Neural cell (in vitro differentiated cells): ENCODE results near the gene TOR2A. TPM values are rescaled to one million over a fixed set of nuclear protein-coding genes. Genes with fewer than 3 reads are reported as not detected.

ENCODE experiments used
- H2AFZ ChIP-seq: fragments of 200-600, 300-800 bp; sonication (generic), shearing (Covaris generic); 2 replicates; pipeline ENCODE4 v1.6.0; 2014; ENCODE audit warnings: low read depth, mild to moderate bottlenecking, antibody characterized with exemption, low read length, moderate library complexity
- H3F3A ChIP-seq: fragments of 200-600 bp; shearing (Covaris generic); 2 replicates; pipeline ENCODE4 v1.6.1; 2016; ENCODE audit warnings: mild to moderate bottlenecking, moderate library complexity, mixed read lengths, antibody characterized with exemption, low read length; ENCODE audit not compliant: insufficient read depth, poor library complexity, severe bottlenecking
- H3K27ac ChIP-seq: fragments of 200-600, 300-800 bp; sonication (generic), shearing (Covaris generic); 2 replicates; pipeline ENCODE4 v1.5.1; 2014; ENCODE audit warnings: mild to moderate bottlenecking, low read length, moderate library complexity
- H3K27me3 ChIP-seq: fragments of 300-800, 200-600 bp; sonication (generic), shearing (Covaris generic); 2 replicates; pipeline ENCODE4 v1.6.0; 2014; ENCODE audit warnings: mild to moderate bottlenecking, low read depth, low read length, moderate library complexity; ENCODE audit not compliant: insufficient read depth
- H3K36me3 ChIP-seq: fragments of 300-800, 200-600 bp; sonication (generic), shearing (Covaris generic); 2 replicates; pipeline ENCODE4 v1.5.1; 2014; ENCODE audit warnings: mild to moderate bottlenecking, antibody characterized with exemption, low read length, moderate library complexity; ENCODE audit not compliant: insufficient read depth
- H3K4me2 ChIP-seq: fragments of 300-800, 200-600 bp; sonication (generic), shearing (Covaris generic); 2 replicates; pipeline ENCODE4 v1.6.0; 2014; ENCODE audit warnings: mild to moderate bottlenecking, low read length
- H3K4me3 ChIP-seq: fragments of 300-800, 200-600 bp; sonication (generic), shearing (Covaris generic); 2 replicates; pipeline ENCODE4 v1.5.1; 2014; ENCODE audit warnings: mild to moderate bottlenecking, low read length, moderate library complexity
- H3K79me2 ChIP-seq: fragments of 200-600 bp; shearing (Covaris generic); replicated peaks from 2 replicates; pipeline ENCODE4 v1.6.0; 2014; ENCODE audit warnings: mild to moderate bottlenecking, low read length, moderate library complexity; ENCODE audit not compliant: insufficient read depth
- H3K9ac ChIP-seq: fragments of 300-800, 200-600 bp; sonication (generic), shearing (Covaris generic); 2 replicates; pipeline ENCODE4 v1.6.1; 2016; ENCODE audit warnings: mild to moderate bottlenecking, low read length, mixed read lengths
- H3K9me2 ChIP-seq: fragments of 200-600 bp; shearing (Covaris generic); 2 replicates; pipeline ENCODE4 v1.6.1; 2016; ENCODE audit warnings: mild to moderate bottlenecking, low read length, mixed read lengths; ENCODE audit not compliant: insufficient read depth
- H3K9me3 ChIP-seq: fragments of 200-600, 300-800 bp; sonication (generic), shearing (Covaris generic); 2 replicates; pipeline ENCODE4 v1.6.1; 2016; ENCODE audit warnings: mild to moderate bottlenecking, mixed run types, low read length, moderate library complexity, mixed read lengths
- H4K20me1 ChIP-seq: fragments of 200-600 bp; shearing (Covaris generic); 2 replicates; pipeline ENCODE4 v1.6.1; 2016; ENCODE audit warnings: mild to moderate bottlenecking, mixed run types; ENCODE audit not compliant: insufficient read depth
- EZH2 ChIP-seq: fragments of 200-600, 300-800 bp; shearing (Covaris generic), sonication (generic); IDR thresholded peaks from 2 replicates; pipeline ENCODE4 v1.6.1; 2014; ENCODE audit warnings: antibody characterized with exemption, low read length, borderline replicate concordance, mild to moderate bottlenecking; ENCODE audit not compliant: insufficient read depth, poor library complexity, severe bottlenecking
- MXI1 ChIP-seq: fragments of 450-650 bp; conservative IDR thresholded peaks from 2 replicates; pipeline ENCODE4 v1.6.1; 2014; ENCODE audit warnings: antibody characterized with exemption, mild to moderate bottlenecking; ENCODE audit not compliant: poor library complexity, severe bottlenecking
- POLR2AphosphoS5 ChIP-seq: IDR thresholded peaks from 2 replicates; pipeline ENCODE4 v1.6.1; 2012
- RAD21 ChIP-seq: fragments of 450-650 bp; conservative IDR thresholded peaks from 2 replicates; pipeline ENCODE4 v1.6.1; 2014; ENCODE audit warnings: antibody characterized with exemption, mild to moderate bottlenecking, moderate library complexity
- SMC3 ChIP-seq: fragments of 450-650 bp; conservative IDR thresholded peaks from 2 replicates; pipeline ENCODE4 v1.6.1; 2014; ENCODE audit warnings: antibody characterized with exemption, mild to moderate bottlenecking, moderate library complexity; ENCODE audit not compliant: poor library complexity
- TAF1 ChIP-seq: IDR thresholded peaks from 2 replicates; pipeline ENCODE4 v1.6.1; 2012; ENCODE audit warnings: low read depth
- polyA plus RNA-seq: library from polyadenylated mRNA; depleted of rRNA; stranded (reverse); fragments of >200 nt; gene quantifications from 2 replicates; pipeline ENCODE4 v1.2.3, GENCODE V29; 2014
- TF ChIP-seq, protein P1 (sequence below): fragments of 450-650 bp; IDR thresholded peaks from 2 replicates; pipeline ENCODE4 v1.5.1; 2014; ENCODE audit warnings: antibody characterized with exemption, mild to moderate bottlenecking, moderate library complexity; ENCODE audit not compliant: poor library complexity, severe bottlenecking
- TF ChIP-seq, protein P2 (sequence below): IDR thresholded peaks from 2 replicates; pipeline ENCODE4 v1.6.1; 2012; ENCODE audit warnings: borderline replicate concordance

Gene TOR2A
- polyA plus RNA-seq, 1 donor from 2014 or later, result 59.7 TPM

DNA sequence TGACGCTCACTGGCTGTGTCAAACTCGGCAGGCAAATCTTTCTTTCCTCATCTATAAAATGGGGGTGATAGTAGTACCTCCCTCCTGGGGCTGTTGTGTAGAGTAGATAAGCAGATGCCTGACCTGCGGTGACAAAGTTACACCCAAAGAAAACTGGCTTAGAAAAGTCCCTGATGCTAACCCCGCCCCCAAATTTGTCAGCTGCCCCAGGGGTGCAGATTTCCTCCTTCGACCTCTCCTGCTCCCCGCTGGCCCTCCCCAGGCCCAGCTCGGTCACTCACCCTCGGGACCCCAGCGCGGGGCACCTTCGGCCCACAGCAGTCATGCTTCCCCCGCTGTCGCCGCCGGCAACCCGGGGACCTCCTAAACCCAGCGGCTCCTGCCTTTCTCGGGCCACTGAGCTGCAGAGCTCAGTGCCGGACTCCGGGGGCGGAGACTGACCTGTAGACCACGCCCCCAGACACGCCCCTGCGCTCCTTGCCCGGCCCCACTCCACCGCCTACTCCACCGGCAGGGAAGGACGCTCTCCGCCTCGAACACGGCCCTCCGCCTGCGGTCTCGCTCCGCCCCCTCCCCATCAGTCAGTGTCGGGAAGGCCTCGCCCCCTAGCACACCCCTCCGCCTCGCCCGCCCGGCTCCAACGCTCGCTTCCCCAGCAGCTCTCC lies 35.9 kb upstream of the TOR2A start:
- H3K9ac ChIP-seq, result peak overlapping the region; percentile 56
- peak overlapping the region; percentile 56 for H2AFZ ChIP-seq

DNA sequence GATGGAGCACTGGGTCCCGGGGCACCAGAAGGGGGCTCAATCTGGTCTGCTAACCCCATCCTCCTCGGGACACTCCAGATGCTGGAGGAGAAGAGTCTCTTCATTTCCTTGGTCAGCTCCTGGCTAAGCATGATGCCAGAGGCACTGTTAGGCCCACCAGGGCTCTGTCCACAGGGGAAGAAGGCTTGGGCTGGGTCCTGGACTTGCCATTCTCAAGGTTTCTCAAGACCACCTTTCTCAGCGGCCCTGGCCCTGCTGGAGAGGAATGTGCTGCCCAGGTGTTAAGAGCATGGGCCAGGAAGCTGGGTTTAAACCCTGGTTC lies 35.5 kb upstream of the TOR2A start:
- Histone ChIP-seq H3K27ac (no peak overlapping the region), H3K79me2 (no peaks in the 10 kb centered on the region), H4K20me1 (no peaks in the 10 kb centered on the region), H3K9me3 (no peaks in the 10 kb centered on the region), H3K9ac (peak overlapping the region; percentile 56), H3K4me3 (peak overlapping the region; percentile 73), H3F3A (no peaks in the 10 kb centered on the region), H3K4me2 (peak overlapping the region; percentile 94), H3K27me3 (no peaks in the 10 kb centered on the region), H3K36me3 (no peaks in the 10 kb centered on the region), H3K9me2 (no peaks in the 10 kb centered on the region), H2AFZ (no peak overlapping the region)
- TF ChIP-seq POLR2AphosphoS5 (no peak), SMC3 (no peak), TAF1 (no peak), MXI1 (no peak), EZH2 (no peak)
- TF ChIP-seq, protein P1, sequence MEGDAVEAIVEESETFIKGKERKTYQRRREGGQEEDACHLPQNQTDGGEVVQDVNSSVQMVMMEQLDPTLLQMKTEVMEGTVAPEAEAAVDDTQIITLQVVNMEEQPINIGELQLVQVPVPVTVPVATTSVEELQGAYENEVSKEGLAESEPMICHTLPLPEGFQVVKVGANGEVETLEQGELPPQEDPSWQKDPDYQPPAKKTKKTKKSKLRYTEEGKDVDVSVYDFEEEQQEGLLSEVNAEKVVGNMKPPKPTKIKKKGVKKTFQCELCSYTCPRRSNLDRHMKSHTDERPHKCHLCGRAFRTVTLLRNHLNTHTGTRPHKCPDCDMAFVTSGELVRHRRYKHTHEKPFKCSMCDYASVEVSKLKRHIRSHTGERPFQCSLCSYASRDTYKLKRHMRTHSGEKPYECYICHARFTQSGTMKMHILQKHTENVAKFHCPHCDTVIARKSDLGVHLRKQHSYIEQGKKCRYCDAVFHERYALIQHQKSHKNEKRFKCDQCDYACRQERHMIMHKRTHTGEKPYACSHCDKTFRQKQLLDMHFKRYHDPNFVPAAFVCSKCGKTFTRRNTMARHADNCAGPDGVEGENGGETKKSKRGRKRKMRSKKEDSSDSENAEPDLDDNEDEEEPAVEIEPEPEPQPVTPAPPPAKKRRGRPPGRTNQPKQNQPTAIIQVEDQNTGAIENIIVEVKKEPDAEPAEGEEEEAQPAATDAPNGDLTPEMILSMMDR, result no peak

More for the DNA sequence above, 35.9 kb upstream of the TOR2A start:
- no peaks in the 10 kb centered on the region for H3K79me2 ChIP-seq
- H3K9me3 ChIP-seq, result no peaks in the 10 kb centered on the region
- no peaks in the 10 kb centered on the region for H3K36me3 ChIP-seq
- TF ChIP-seq, protein P2, sequence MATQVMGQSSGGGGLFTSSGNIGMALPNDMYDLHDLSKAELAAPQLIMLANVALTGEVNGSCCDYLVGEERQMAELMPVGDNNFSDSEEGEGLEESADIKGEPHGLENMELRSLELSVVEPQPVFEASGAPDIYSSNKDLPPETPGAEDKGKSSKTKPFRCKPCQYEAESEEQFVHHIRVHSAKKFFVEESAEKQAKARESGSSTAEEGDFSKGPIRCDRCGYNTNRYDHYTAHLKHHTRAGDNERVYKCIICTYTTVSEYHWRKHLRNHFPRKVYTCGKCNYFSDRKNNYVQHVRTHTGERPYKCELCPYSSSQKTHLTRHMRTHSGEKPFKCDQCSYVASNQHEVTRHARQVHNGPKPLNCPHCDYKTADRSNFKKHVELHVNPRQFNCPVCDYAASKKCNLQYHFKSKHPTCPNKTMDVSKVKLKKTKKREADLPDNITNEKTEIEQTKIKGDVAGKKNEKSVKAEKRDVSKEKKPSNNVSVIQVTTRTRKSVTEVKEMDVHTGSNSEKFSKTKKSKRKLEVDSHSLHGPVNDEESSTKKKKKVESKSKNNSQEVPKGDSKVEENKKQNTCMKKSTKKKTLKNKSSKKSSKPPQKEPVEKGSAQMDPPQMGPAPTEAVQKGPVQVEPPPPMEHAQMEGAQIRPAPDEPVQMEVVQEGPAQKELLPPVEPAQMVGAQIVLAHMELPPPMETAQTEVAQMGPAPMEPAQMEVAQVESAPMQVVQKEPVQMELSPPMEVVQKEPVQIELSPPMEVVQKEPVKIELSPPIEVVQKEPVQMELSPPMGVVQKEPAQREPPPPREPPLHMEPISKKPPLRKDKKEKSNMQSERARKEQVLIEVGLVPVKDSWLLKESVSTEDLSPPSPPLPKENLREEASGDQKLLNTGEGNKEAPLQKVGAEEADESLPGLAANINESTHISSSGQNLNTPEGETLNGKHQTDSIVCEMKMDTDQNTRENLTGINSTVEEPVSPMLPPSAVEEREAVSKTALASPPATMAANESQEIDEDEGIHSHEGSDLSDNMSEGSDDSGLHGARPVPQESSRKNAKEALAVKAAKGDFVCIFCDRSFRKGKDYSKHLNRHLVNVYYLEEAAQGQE, result no peak
- TF ChIP-seq, protein P1, result no peak
- TF ChIP-seq RAD21, result no peak
- peak; percentile 36 for TF ChIP-seq MXI1
- TF ChIP-seq POLR2AphosphoS5, result peak; percentile 24
- peak overlapping the region; percentile 73 for H3K4me3 ChIP-seq
- peak overlapping the region; percentile 16 for H3K27ac ChIP-seq
- H3F3A ChIP-seq, result no peaks in the 10 kb centered on the region
- H3K4me2 ChIP-seq, result peak overlapping the region; percentile 94
- H3K27me3 ChIP-seq, result no peaks in the 10 kb centered on the region
- no peaks in the 10 kb centered on the region for H4K20me1 ChIP-seq
- no peaks in the 10 kb centered on the region for H3K9me2 ChIP-seq
